Natural killer cell treated with Interleukin-12 subunit alpha and Interleukin-12 subunit beta and Interleukin-15 and Interleukin-18, amount 100 ng/mL, for 72 hours (primary cell): ENCODE results near the gene ELAVL3. TPM values are rescaled to one million over a fixed set of nuclear protein-coding genes. Genes with fewer than 3 reads are reported as not detected.

ENCODE experiments used
- ATAC-seq, 2 donors: fragments of 150-1000 bp; cut with Tn5 transposase in 1 of 2; sonication (Bioruptor Pico), chemical (Tn5 transposase) in 1 of 2; 2 replicates each; pipeline ENCODE4 v1.10.0; 2021
- DNase-seq: peaks from one replicate; pipeline ENCODE4 v3.0.0; 2022; ENCODE audit warnings: low spot score
- H3K27ac Mint-ChIP-seq, 2 donors: 1 replicate in 1 of 2; 2 replicates in 1 of 2; pipeline ENCODE4 v1.8.0; 2022; ENCODE audit warnings: mixed read lengths in 2 of 2, mild to moderate bottlenecking in 1 of 2, moderate library complexity in 1 of 2
- H3K27me3 Mint-ChIP-seq, 2 donors: 1 replicate in 1 of 2; 2 replicates in 1 of 2; pipeline ENCODE4 v1.8.0; 2022; ENCODE audit warnings: mixed read lengths in 2 of 2
- H3K36me3 Mint-ChIP-seq: one replicate; pipeline ENCODE4 v1.8.0; 2022; ENCODE audit warnings: mixed read lengths
- H3K4me1 Mint-ChIP-seq, 2 donors: 1 replicate in 1 of 2; 2 replicates in 1 of 2; pipeline ENCODE4 v1.8.0; 2022; ENCODE audit warnings: low read depth in 2 of 2, mixed read lengths in 2 of 2, mild to moderate bottlenecking in 1 of 2
- H3K4me3 Mint-ChIP-seq: one replicate; pipeline ENCODE4 v1.8.0; 2022; ENCODE audit warnings: mixed read lengths
- H3K9me3 Mint-ChIP-seq: 2 replicates; pipeline ENCODE4 v1.8.0; 2022; ENCODE audit warnings: mixed read lengths
- total RNA-seq, 2 donors: library from RNA; stranded (reverse); gene quantifications; one replicate each; pipeline ENCODE4 v1.2.3, GENCODE V29; 2022

Gene ELAVL3
- total RNA-seq, 2 donors from 2014 or later, result 0.40 TPM; not detected in 1

- no peak for ATAC-seq
- Mint-ChIP-seq H3K4me3 (no peak overlapping the region), H3K27ac (no peak overlapping the region), H3K36me3 (no peaks in the 10 kb centered on the region), H3K27me3 (no peaks in the 10 kb centered on the region), H3K4me1 (peaks cover 10 to 17% of the 10 kb centered on the region in 2 donors), H3K9me3 (no peaks in the 10 kb centered on the region)
- no peak for DNase-seq
These were observed 19.1 kb upstream of the ELAVL3 start for GRCh38 chr19:11499890-11500420.

GRCh38 chr19:11499220-11499726 lies 18.4 kb upstream of the ELAVL3 start:
- no peak overlapping the region for H3K27ac Mint-ChIP-seq

GRCh38 chr19:11496391-11497163 lies 15.7 kb upstream of the ELAVL3 start:
- Mint-ChIP-seq H3K4me1 (peaks cover 3 to 7% of the 10 kb centered on the region in 2 donors), H3K27ac (no peak overlapping the region), H3K4me3 (no peak overlapping the region), H3K9me3 (no peaks in the 10 kb centered on the region), H3K36me3 (no peaks in the 10 kb centered on the region), H3K27me3 (no peaks in the 10 kb centered on the region)
- peak; percentile 60 to 66 for ATAC-seq
- no peak for DNase-seq

More at GRCh38 chr19:11499220-11499726, 18.4 kb upstream of the ELAVL3 start:
- DNase-seq (no peak), ATAC-seq (no peak)
- H3K36me3 Mint-ChIP-seq, result no peaks in the 10 kb centered on the region
- no peak overlapping the region for H3K4me3 Mint-ChIP-seq
- no peaks in the 10 kb centered on the region for H3K27me3 Mint-ChIP-seq
- peaks cover 4 to 11% of the 10 kb centered on the region in 2 donors for H3K4me1 Mint-ChIP-seq
- H3K9me3 Mint-ChIP-seq, result no peaks in the 10 kb centered on the region

GRCh38 chr19:11495885-11496284 lies 15.0 kb upstream of the ELAVL3 start:
- ATAC-seq (no peak), DNase-seq (no peak)
- H3K27me3 Mint-ChIP-seq, result no peaks in the 10 kb centered on the region
- H3K4me1 Mint-ChIP-seq, result peaks cover 0 to 7% of the 10 kb centered on the region in 2 donors
- H3K9me3 Mint-ChIP-seq, result no peaks in the 10 kb centered on the region
- no peak overlapping the region for H3K4me3 Mint-ChIP-seq
- no peaks in the 10 kb centered on the region for H3K36me3 Mint-ChIP-seq
- no peak overlapping the region for H3K27ac Mint-ChIP-seq

- ATAC-seq, result no peak
These were observed 14.6 kb upstream of the ELAVL3 start for GRCh38 chr19:11495481-11495880.

GRCh38 chr19:11494634-11495285 lies 13.9 kb upstream of the ELAVL3 start:
- ATAC-seq, result no peak
- Mint-ChIP-seq H3K27me3 (no peaks in the 10 kb centered on the region), H3K4me1 (peaks cover 0 to 3% of the 10 kb centered on the region in 2 donors), H3K36me3 (no peaks in the 10 kb centered on the region), H3K4me3 (no peak overlapping the region), H3K9me3 (no peaks in the 10 kb centered on the region), H3K27ac (no peak overlapping the region)
- DNase-seq, result no peak

More at GRCh38 chr19:11495481-11495880, 14.6 kb upstream of the ELAVL3 start:
- H3K4me1 Mint-ChIP-seq, result peaks cover 0 to 7% of the 10 kb centered on the region in 2 donors
- no peaks in the 10 kb centered on the region for H3K36me3 Mint-ChIP-seq
- H3K27ac Mint-ChIP-seq, result no peak overlapping the region
- DNase-seq, result no peak
- H3K4me3 Mint-ChIP-seq, result no peak overlapping the region
- no peaks in the 10 kb centered on the region for H3K27me3 Mint-ChIP-seq
- no peaks in the 10 kb centered on the region for H3K9me3 Mint-ChIP-seq

GRCh38 chr19:11489378-11489777 lies 8.5 kb upstream of the ELAVL3 start:
- Mint-ChIP-seq H3K4me3 (no peak overlapping the region), H3K27me3 (no peaks in the 10 kb centered on the region), H3K27ac (no peak overlapping the region), H3K9me3 (no peaks in the 10 kb centered on the region), H3K4me1 (peaks cover 0 to 2% of the 10 kb centered on the region in 2 donors), H3K36me3 (no peaks in the 10 kb centered on the region)
- ATAC-seq (no peak), DNase-seq (no peak)

- Mint-ChIP-seq H3K9me3 (no peaks in the 10 kb centered on the region), H3K36me3 (no peaks in the 10 kb centered on the region), H3K4me1 (peaks cover 10 to 12% of the 10 kb centered on the region in 2 donors), H3K27ac (no peak overlapping the region), H3K27me3 (no peaks in the 10 kb centered on the region), H3K4me3 (no peak overlapping the region)
- ATAC-seq (no peak), DNase-seq (no peak)
These were observed 6.0 kb upstream of the ELAVL3 start for GRCh38 chr19:11486661-11487503.

GRCh38 chr19:11485245-11485837 lies 4.5 kb upstream of the ELAVL3 start:
- Mint-ChIP-seq H3K4me1 (peaks cover 13 to 15% of the 10 kb centered on the region in 2 donors), H3K27me3 (peaks cover 6 to 8% of the 10 kb centered on the region in 2 donors), H3K27ac (peak overlapping the region; percentile 8 to 22), H3K9me3 (no peaks in the 10 kb centered on the region), H3K4me3 (no peak overlapping the region), H3K36me3 (no peaks in the 10 kb centered on the region)
- no peak for ATAC-seq
- no peak for DNase-seq

- peak overlapping the region; percentile 76 for H3K4me3 Mint-ChIP-seq
- H3K27me3 Mint-ChIP-seq, result peaks cover 15 to 16% of the 10 kb centered on the region in 2 donors
- H3K36me3 Mint-ChIP-seq, result no peaks in the 10 kb centered on the region
- ATAC-seq (no peak), DNase-seq (no peak)
- H3K27ac Mint-ChIP-seq, result peak overlapping the region in 1 of 2 donors; percentile 69
- H3K4me1 Mint-ChIP-seq, result peaks cover 15 to 18% of the 10 kb centered on the region in 2 donors
- no peaks in the 10 kb centered on the region for H3K9me3 Mint-ChIP-seq
These were observed 2.7 kb upstream of the ELAVL3 start for GRCh38 chr19:11483366-11484111.

- peak; percentile 90 for DNase-seq
- Mint-ChIP-seq H3K4me3 (peak overlapping the region; percentile 76), H3K4me1 (peaks cover 15 to 18% of the 10 kb centered on the region in 2 donors), H3K27ac (peak overlapping the region; percentile 39 to 69), H3K36me3 (no peaks in the 10 kb centered on the region), H3K9me3 (no peaks in the 10 kb centered on the region), H3K27me3 (peaks cover 16 to 18% of the 10 kb centered on the region in 2 donors)
- ATAC-seq, result peak; percentile 89
These were observed 1.7 kb upstream of the ELAVL3 start for GRCh38 chr19:11482384-11483050.
